ENCODE data around the gene FGF1. TPM values are rescaled to one million over a fixed set of nuclear protein-coding genes. Genes with fewer than 3 reads are reported as not detected.

Gene FGF1
- total RNA-seq, 2 experiments from 2014 or later = not detected

- POLR2A ChIA-PET = no interaction called here
- Histone ChIP-seq H3K27ac (ENCODE audit: low read depth in 1 of 2, low read length in 2 of 2) (no peak overlapping the region), H3K9me3 (ENCODE audit: control insufficient read depth in 1 of 2, insufficient read depth in 1 of 2, low read length in 2 of 2) (peaks cover 0 to 5% of the 10 kb centered on the region in 2 experiments), H3K4me3 (ENCODE audit: low read length) (no peak overlapping the region), H3K27me3 (ENCODE audit: control insufficient read depth in 1 of 2, insufficient read depth in 2 of 2, low read length in 2 of 2) (no peaks in the 10 kb centered on the region), H3K36me3 (ENCODE audit: insufficient read depth, low read length) (no peaks in the 10 kb centered on the region), H3K4me1 (ENCODE audit: insufficient read depth, low read length) (no peaks in the 10 kb centered on the region)
- Mint-ChIP-seq H3K27me3 (peaks cover 10% of the 10 kb centered on the region), H3K36me3 (ENCODE audit: low read depth) (no peaks in the 10 kb centered on the region), H3K9me3 (no peaks in the 10 kb centered on the region), H3K4me3 (no peak overlapping the region), H3K27ac (no peak overlapping the region), H3K4me1 (ENCODE audit: low read depth) (no peaks in the 10 kb centered on the region)
- intact Hi-C loops (cut with DNase I, micrococcal nuclease) = no loop called here
- DNase-seq (no peak), ATAC-seq (ENCODE audit: poor library complexity) (no peak)
- TF ChIP-seq CTCF (IDR thresholded peaks at IDR 0.05) = no peak
- CTCF ChIA-PET = no interaction called here
Observed at GRCh38 chr5:142615948-142616347, 69.9 kb downstream of the FGF1 start.

- H3K9me3 Mint-ChIP-seq = no peaks in the 10 kb centered on the region
- H3K4me3 Mint-ChIP-seq = no peak overlapping the region
- Histone ChIP-seq H3K4me3 (ENCODE audit: low read length) (no peak overlapping the region), H3K36me3 (ENCODE audit: insufficient read depth, low read length) (no peaks in the 10 kb centered on the region), H3K9me3 (ENCODE audit: control insufficient read depth in 1 of 2, insufficient read depth in 1 of 2, low read length in 2 of 2) (no peaks in the 10 kb centered on the region), H3K27ac (ENCODE audit: low read depth in 1 of 2, low read length in 2 of 2) (no peak overlapping the region), H3K27me3 (ENCODE audit: control insufficient read depth in 1 of 2, insufficient read depth in 2 of 2, low read length in 2 of 2) (peaks cover 0 to 3% of the 10 kb centered on the region in 2 experiments), H3K4me1 (ENCODE audit: insufficient read depth, low read length) (no peaks in the 10 kb centered on the region)
- POLR2A ChIA-PET = no interaction called here
- ATAC-seq (ENCODE audit: poor library complexity) (no peak), DNase-seq (no peak)
- H3K36me3 Mint-ChIP-seq (ENCODE audit: low read depth) = no peaks in the 10 kb centered on the region
- intact Hi-C loops (cut with DNase I, micrococcal nuclease) = loop anchor here in 1 of 2 experiments (5.0 kb wide), 1 partner anchor 273 kb away; no protein-coding TSS in a partner anchor
- CTCF ChIA-PET = no interaction called here
- peaks cover 17% of the 10 kb centered on the region for H3K27me3 Mint-ChIP-seq
- TF ChIP-seq CTCF (IDR thresholded peaks at IDR 0.05) = no peak
- H3K27ac Mint-ChIP-seq = no peak overlapping the region
- no peaks in the 10 kb centered on the region for H3K4me1 Mint-ChIP-seq (ENCODE audit: low read depth)
Observed at GRCh38 chr5:142614054-142614453, 71.8 kb downstream of the FGF1 start.

GRCh38 chr5:142613271-142613671 lies 72.6 kb downstream of the FGF1 start:
- POLR2A ChIA-PET = no interaction called here
- CTCF ChIA-PET = no interaction called here
- intact Hi-C loops (cut with DNase I, micrococcal nuclease) = loop anchor here in 1 of 2 experiments (5.0 kb wide), 1 partner anchor 274 kb away; no protein-coding TSS in a partner anchor
- DNase-seq (no peak), ATAC-seq (ENCODE audit: poor library complexity) (no peak)
- H3K9me3 ChIP-seq (ENCODE audit: control insufficient read depth in 1 of 2, insufficient read depth in 1 of 2, low read length in 2 of 2) = no peaks in the 10 kb centered on the region
- H3K27ac Mint-ChIP-seq = no peak overlapping the region
- H3K27ac ChIP-seq (ENCODE audit: low read depth in 1 of 2, low read length in 2 of 2) = no peak overlapping the region
- H3K4me1 Mint-ChIP-seq (ENCODE audit: low read depth) = no peaks in the 10 kb centered on the region
- H3K4me3 Mint-ChIP-seq = no peak overlapping the region
- no peaks in the 10 kb centered on the region for H3K36me3 Mint-ChIP-seq (ENCODE audit: low read depth)
- TF ChIP-seq CTCF (IDR thresholded peaks at IDR 0.05) = no peak
- H3K27me3 Mint-ChIP-seq = peaks cover 19% of the 10 kb centered on the region
- no peaks in the 10 kb centered on the region for H3K4me1 ChIP-seq (ENCODE audit: insufficient read depth, low read length)
- peaks cover 0 to 3% of the 10 kb centered on the region in 2 experiments for H3K27me3 ChIP-seq (ENCODE audit: control insufficient read depth in 1 of 2, insufficient read depth in 2 of 2, low read length in 2 of 2)
- no peaks in the 10 kb centered on the region for H3K9me3 Mint-ChIP-seq
- no peaks in the 10 kb centered on the region for H3K36me3 ChIP-seq (ENCODE audit: insufficient read depth, low read length)
- no peak overlapping the region for H3K4me3 ChIP-seq (ENCODE audit: low read length)
